Measurements from ENCODE around the gene TNFRSF1A. TPM values are rescaled to one million over a fixed set of nuclear protein-coding genes. Genes with fewer than 3 reads are reported as not detected.
A peak's percentile ranks its signal among the peaks of the same experiment; 100 is the strongest.

TNFRSF1A gene
- total and polyA plus RNA-seq, 9 of the 15 experiments (the other 6 are each of a cell fraction or from before 2014, with no cell fraction given) = 0.76 to 43.5 (median 30.0) TPM

GRCh38 chr12:6383572-6384498 lies 42.0 kb upstream of the TNFRSF1A start, which contains the start of gene LTBR (continued):
- peak; percentile 64 for TF ChIP-seq PCBP1 (IDR thresholded peaks at IDR 0.05; ENCODE audit: low read depth, low read length, poor library complexity, severe bottlenecking)
- TF ChIP-seq CBFB (CRISPR knock-in tag; IDR thresholded peaks at IDR 0.05) = no peak
- peak; percentile 43; the same call in 1 of the 2 replicates for TF ChIP-seq SOX6 (IDR thresholded peaks at IDR 0.05)
- no peak for TF ChIP-seq ZNF57 (CRISPR knock-in tag; IDR thresholded peaks at IDR 0.05)
- TF ChIP-seq ZKSCAN3 (CRISPR knock-in tag; IDR thresholded peaks at IDR 0.05) = no peak
- TF ChIP-seq CTBP1 (IDR thresholded peaks at IDR 0.05; ENCODE audit: borderline replicate concordance) = peak; percentile 47; the same call in 1 of the 2 replicates
- TF ChIP-seq E2F5 (CRISPR knock-in tag; IDR thresholded peaks at IDR 0.05) = no peak
- TF ChIP-seq CBX8 (IDR thresholded peaks at IDR 0.05; ENCODE audit: borderline replicate concordance, extremely low read depth, low read depth, low read length, poor library complexity, severe bottlenecking) = no peak
- TF ChIP-seq SRSF1 (IDR thresholded peaks at IDR 0.05; ENCODE audit: low read depth, low read length) = no peak
- TF ChIP-seq TSHZ1 (CRISPR knock-in tag; IDR thresholded peaks at IDR 0.05) = no peak
- TF ChIP-seq HOXB6 (CRISPR knock-in tag; IDR thresholded peaks at IDR 0.05; ENCODE audit: borderline replicate concordance) = no peak

Measured in K562 (cell line).